ENCODE measurements around the gene SAP30BP. TPM values are rescaled to one million over a fixed set of nuclear protein-coding genes. Genes with fewer than 3 reads are reported as not detected.

SAP30BP gene
- total and polyA plus RNA-seq, 2 donors (not counting 3 experiments of a cell fraction or from before 2014, with no cell fraction given) = 116 to 151 TPM

- H2AFZ ChIP-seq (ENCODE audit: low read depth, low read length) = no peak overlapping the region
- H3K4me3 ChIP-seq (replicated peaks in 1 of 3; ENCODE audit: insufficient read depth in 1 of 3, low read depth in 1 of 3, low read length in 3 of 3) = no peak overlapping the region
- dilution Hi-C loops (cut with MboI; ENCODE audit: extremely low pct_ligation_motif_present, low sequenced_read_pairs) (no loop called here), intact Hi-C loops (cut with micrococcal nuclease) (no loop called here)
- H3K79me2 ChIP-seq (ENCODE audit: control insufficient read depth, insufficient read depth, low read length) = peaks cover 31% of the 10 kb centered on the region
- CTCF ChIA-PET = interaction anchor here (1.3 kb wide), 1 partner anchor 17 kb away, joined by 5 read pairs; no protein-coding TSS in a partner anchor
- H3K36me3 ChIP-seq (ENCODE audit: control insufficient read depth in 2 of 2, extremely low read depth in 1 of 2, insufficient read depth in 2 of 2, low read length in 2 of 2) = peaks cover 19 to 20% of the 10 kb centered on the region in 2 experiments
- DNase-seq (ENCODE audit: low read depth, low spot score) = no peak
- no TSS peak for BruUV-seq (replicated peaks)
- POLR2A ChIA-PET = no interaction called here
- H3K9me3 ChIP-seq (replicated peaks; ENCODE audit: control insufficient read depth, insufficient read depth, low read length) = no peaks in the 10 kb centered on the region
- FAIRE-seq = no peak
- no peaks in the 10 kb centered on the region for H4K20me1 ChIP-seq (replicated peaks; ENCODE audit: control insufficient read depth, extremely low read depth, insufficient read depth, low read length)
- no peak overlapping the region for H3K27ac ChIP-seq (ENCODE audit: insufficient read depth, low read depth, low read length)
- H3K4me1 ChIP-seq (ENCODE audit: control insufficient read depth, extremely low read depth, insufficient read depth, low read length) = peaks cover 63% of the 10 kb centered on the region
- no peak overlapping the region for H3K9ac ChIP-seq (replicated peaks; ENCODE audit: extremely low read depth, insufficient read depth, low read length)
- no peak overlapping the region for H3K4me2 ChIP-seq (ENCODE audit: insufficient read depth, low read length)
- H3K27me3 ChIP-seq (ENCODE audit: control insufficient read depth in 2 of 2, insufficient read depth in 2 of 2, low read length in 2 of 2) = no peaks in the 10 kb centered on the region
- no peaks in the 10 kb centered on the region for H3K9me1 ChIP-seq (replicated peaks; ENCODE audit: control insufficient read depth, extremely low read depth, insufficient read depth, low read length)
- TF ChIP-seq POLR2AphosphoS5 (IDR thresholded peaks at IDR 0.05; ENCODE audit: insufficient read depth, low read depth, low read length) (peak; percentile 17), FOS (IDR thresholded peaks at IDR 0.05; ENCODE audit: borderline replicate concordance, insufficient read depth, low read length) (no peak), CTCF (IDR thresholded peaks at IDR 0.05; ENCODE audit: extremely low read depth in 1 of 2, insufficient read depth in 1 of 2, low read depth in 1 of 2, low read length in 2 of 2) (no peak)
These were observed 30.6 kb downstream of the SAP30BP start for GRCh38 chr17:75697651-75698291.

GRCh38 chr17:75698659-75699058, 31.5 kb downstream of the SAP30BP start:
- H3K4me2 ChIP-seq (ENCODE audit: insufficient read depth, low read length) = no peak overlapping the region
- TF ChIP-seq MYC (IDR thresholded peaks at IDR 0.05; ENCODE audit: low read depth, low read length) (no peak), MAX (IDR thresholded peaks at IDR 0.05; ENCODE audit: insufficient read depth, insufficient read length) (no peak), FOS (IDR thresholded peaks at IDR 0.05; ENCODE audit: borderline replicate concordance, insufficient read depth, low read length) (no peak), EZH2 (IDR thresholded peaks at IDR 0.05; ENCODE audit: borderline replicate concordance, low read depth, low read length, severe bottlenecking) (no peak), POLR2AphosphoS5 (IDR thresholded peaks at IDR 0.05; ENCODE audit: insufficient read depth, low read depth, low read length) (no peak), POLR2A (IDR thresholded peaks at IDR 0.05; ENCODE audit: low read depth, low read length) (no peak), CTCF (IDR thresholded peaks at IDR 0.05; ENCODE audit: extremely low read depth in 1 of 2, insufficient read depth in 1 of 2, low read depth in 1 of 2, low read length in 2 of 2) (no peak), JUN (IDR thresholded peaks at IDR 0.05; ENCODE audit: borderline replicate concordance, insufficient read depth, insufficient read length, low read depth) (no peak), GATA2 (IDR thresholded peaks at IDR 0.05; ENCODE audit: insufficient read depth, insufficient read length, low read depth, low read length) (no peak)
- H3K27ac ChIP-seq (ENCODE audit: insufficient read depth, low read depth, low read length) = no peak overlapping the region
- intact Hi-C loops (cut with micrococcal nuclease) = loop anchor here (1.0 kb wide), 1 partner anchor 9 kb away; no protein-coding TSS in a partner anchor
- H3K4me1 ChIP-seq (ENCODE audit: control insufficient read depth, extremely low read depth, insufficient read depth, low read length) = peaks cover 62% of the 10 kb centered on the region
- no peaks in the 10 kb centered on the region for H4K20me1 ChIP-seq (replicated peaks; ENCODE audit: control insufficient read depth, extremely low read depth, insufficient read depth, low read length)
- H3K9me3 ChIP-seq (replicated peaks; ENCODE audit: control insufficient read depth, insufficient read depth, low read length) = no peaks in the 10 kb centered on the region
- dilution Hi-C loops (cut with MboI; ENCODE audit: extremely low pct_ligation_motif_present, low sequenced_read_pairs) = no loop called here
- peaks cover 20 to 26% of the 10 kb centered on the region in 2 experiments for H3K36me3 ChIP-seq (ENCODE audit: control insufficient read depth in 2 of 2, extremely low read depth in 1 of 2, insufficient read depth in 2 of 2, low read length in 2 of 2)
- peaks cover 31% of the 10 kb centered on the region for H3K79me2 ChIP-seq (ENCODE audit: control insufficient read depth, insufficient read depth, low read length)
- CTCF ChIA-PET = interaction anchor here (1.3 kb wide), 1 partner anchor 18 kb away, joined by 5 read pairs; no protein-coding TSS in a partner anchor
- H3K9ac ChIP-seq (replicated peaks; ENCODE audit: extremely low read depth, insufficient read depth, low read length) = no peak overlapping the region
- no peak overlapping the region for H3K4me3 ChIP-seq (replicated peaks in 1 of 3; ENCODE audit: insufficient read depth in 1 of 3, low read depth in 1 of 3, low read length in 3 of 3)
- no TSS peak for BruUV-seq (replicated peaks)
- DNase-seq (ENCODE audit: low read depth, low spot score) = no peak
- no peak overlapping the region for H2AFZ ChIP-seq (ENCODE audit: low read depth, low read length)
- POLR2A ChIA-PET = no interaction called here
- no peaks in the 10 kb centered on the region for H3K27me3 ChIP-seq (ENCODE audit: control insufficient read depth in 2 of 2, insufficient read depth in 2 of 2, low read length in 2 of 2)
- peak; percentile 31 for FAIRE-seq
- H3K9me1 ChIP-seq (replicated peaks; ENCODE audit: control insufficient read depth, extremely low read depth, insufficient read depth, low read length) = no peaks in the 10 kb centered on the region

Measured in endothelial cell of umbilical vein (primary cell).